Activated CD4-positive, alpha-beta T cell treated with anti-CD3 and anti-CD28 coated beads, Interleukin-2, amount 50 U/mL, for 48 hours (primary cell): Measurements from ENCODE around the gene BIRC7.

Experiments
- DNase-seq, 2 experiments: peaks; one replicate each; pipeline ENCODE4 v3.0.0-alpha.2; 2020

Gene BIRC7

GRCh38 chr20:63226042-63226943, 9.4 kb upstream of the BIRC7 start:
- DNase-seq: no peak

GRCh38 chr20:63227260-63227659, 8.4 kb upstream of the BIRC7 start:
- no peak for DNase-seq

DNA sequence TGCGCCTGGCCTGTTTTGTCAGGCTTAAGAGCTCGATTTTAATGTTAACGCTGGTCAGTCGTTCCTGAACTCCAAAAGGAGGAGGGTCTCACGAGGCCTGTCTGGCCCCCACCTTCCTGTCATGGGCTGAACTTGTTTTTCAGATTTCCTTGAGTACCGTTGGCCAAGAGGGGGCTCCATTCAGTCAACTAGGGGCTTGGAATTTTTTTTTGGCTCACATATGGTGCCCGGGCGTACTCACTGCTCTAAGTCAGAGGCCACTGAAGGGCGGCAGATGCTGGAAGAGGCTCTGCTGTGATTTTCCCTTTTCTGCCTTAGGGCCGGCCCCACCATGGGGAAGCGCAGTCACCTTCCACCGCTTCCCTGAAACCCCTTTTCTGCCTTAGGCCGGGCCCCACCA, 6.9 kb upstream of the BIRC7 start:
- DNase-seq: no peak

DNA sequence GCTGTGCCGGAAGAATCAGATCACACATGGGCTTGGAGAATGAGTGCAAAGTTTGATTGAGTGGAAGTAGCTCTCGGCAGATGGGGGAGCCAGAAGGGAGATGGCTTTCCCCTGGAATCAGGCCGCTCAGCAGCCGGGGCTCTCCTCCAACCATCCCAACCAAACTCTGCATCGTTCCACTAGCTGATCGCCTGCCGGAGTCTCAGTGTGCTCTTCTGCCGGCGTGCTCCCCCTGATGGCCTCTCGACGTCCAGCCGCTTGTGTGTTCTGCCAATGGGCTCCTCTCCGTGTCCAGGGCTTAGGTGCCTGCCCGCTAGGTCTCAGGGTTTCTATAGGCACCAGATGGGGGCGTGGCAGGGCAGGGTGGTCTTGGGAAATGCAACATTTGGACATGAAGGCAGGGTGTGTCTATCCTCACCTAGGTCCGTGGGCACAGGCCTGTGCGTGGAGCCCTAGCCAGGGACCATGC, 4.9 kb upstream of the BIRC7 start:
- DNase-seq: no peak

DNA sequence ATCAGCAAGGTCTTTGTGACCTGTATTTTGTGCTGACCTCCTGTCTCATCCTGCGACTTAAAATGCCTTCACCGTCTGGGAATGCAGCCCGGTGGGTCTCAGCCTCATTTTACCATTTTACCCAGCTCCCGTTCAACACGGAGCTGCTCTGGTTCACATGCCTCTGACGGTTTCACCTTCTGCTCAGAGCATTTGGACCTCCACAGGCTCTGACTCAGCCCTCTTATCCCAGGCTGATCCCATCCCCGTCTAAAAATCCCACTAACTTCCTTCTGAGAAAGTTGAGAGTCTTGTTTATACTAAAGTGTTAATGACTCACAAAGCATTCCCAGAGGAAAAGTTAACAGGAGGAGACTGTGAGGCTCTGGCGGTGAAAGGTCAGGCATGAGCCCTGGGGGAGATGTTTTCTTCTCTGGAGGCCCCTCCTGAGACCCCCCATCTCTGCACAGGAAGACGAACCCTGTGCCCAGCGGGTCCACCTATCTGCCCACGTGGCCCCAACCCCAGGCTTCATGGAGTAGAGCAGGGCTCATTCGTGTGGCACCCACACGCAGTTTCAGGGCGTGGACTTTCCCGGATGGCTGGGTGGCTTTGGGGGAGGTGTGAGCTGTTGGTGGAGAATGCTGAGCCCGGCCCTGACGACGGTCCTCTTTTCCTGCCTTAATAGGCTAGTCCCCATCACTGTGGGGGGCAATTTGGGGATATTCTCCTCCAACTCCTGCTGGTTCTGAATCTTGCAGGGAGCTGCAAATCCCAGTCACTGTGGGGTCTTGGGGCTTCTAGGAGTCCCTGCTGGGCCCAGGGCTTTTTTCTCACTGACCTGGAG, 3.3 kb upstream of the BIRC7 start:
- DNase-seq: no peak

- DNase-seq: no peak
Measured at GRCh38 chr20:63233061-63233344, 2.7 kb upstream of the BIRC7 start.

DNA sequence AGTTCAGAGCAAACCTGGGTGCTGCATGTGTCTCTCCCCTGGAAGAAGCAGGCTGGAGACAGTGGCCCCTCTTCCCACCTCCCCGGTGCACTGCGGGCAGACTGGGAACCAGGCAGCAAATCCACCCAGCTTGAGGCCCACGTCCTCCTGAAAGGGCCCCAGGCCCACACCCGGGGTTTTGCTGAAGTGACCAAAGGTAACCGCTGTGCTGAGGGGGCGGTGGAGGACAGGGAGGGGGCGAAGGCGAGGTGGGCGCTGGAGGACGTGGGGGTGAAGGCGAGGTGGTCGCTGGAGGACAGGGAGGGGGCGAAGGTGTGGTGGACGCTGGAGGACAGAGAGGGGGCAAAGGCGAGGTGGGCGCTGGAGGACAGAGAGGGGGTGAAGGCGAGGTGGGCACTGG, 1.8 kb upstream of the BIRC7 start:
- DNase-seq: no peak

DNA sequence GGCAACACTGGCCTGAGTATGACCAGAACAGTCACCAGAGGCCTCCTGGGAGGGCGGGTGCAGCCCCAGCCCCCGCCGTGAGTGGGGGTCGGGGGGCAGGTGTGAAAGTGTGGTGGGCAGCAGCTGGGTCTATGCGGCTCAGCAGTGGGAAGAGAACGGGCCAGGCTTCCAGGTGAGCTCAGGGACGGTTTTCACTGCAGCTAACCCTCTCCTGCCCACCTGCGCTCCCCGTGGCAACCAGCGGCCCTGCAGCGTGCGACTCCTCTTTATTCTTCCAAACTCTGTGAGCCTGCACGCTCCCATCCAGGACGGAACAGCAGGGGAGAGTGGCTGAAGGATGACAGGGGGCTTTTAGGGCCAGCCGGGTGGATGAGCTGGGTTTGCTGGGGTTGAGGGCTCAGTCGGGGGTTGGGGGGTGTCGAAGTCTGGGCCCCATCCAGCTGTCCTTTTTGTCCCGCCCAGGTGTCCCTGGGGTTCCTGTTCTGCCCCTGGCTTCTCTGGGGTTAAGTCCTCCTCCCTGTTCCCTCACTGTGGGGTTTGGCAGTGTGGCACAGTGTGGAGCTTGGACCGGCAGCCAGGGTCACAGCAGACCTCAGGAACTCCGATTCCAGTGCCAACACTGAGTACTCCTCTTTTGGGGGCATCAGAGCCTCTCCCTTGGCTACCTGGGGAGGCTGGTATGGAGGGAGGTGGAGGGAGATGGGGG, 859 bp upstream of the BIRC7 start:
- peak in 1 of 2 experiments; percentile 23 for DNase-seq

DNA sequence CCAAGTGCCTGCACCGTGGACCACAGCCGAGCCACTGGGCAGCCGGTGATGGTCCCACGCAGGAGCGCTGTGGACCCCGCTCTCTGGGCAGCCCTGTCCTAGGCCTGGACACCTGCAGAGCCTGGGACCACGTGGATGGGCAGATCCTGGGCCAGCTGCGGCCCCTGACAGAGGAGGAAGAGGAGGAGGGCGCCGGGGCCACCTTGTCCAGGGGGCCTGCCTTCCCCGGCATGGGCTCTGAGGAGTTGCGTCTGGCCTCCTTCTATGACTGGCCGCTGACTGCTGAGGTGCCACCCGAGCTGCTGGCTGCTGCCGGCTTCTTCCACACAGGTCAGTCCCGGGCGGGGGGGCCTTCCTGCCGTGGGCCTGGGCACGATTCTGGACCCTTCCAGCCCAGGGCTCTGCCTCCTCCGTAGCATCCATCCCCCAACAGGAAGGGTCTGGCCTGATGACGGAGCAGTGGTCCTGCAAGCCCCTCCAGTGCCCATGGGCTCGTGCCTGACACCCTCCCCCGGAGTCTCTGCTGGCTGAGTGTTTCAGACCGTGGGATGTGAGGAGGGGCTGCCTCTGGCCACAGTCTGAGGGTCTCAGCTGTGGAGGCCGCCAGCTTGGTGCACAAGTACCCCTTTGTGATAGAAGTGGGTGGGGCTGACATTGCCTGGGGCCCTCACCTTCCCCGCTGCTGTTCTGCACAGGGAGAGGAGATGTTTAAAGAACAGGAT, 572 bp downstream of the BIRC7 start:
- DNase-seq: no peak

GRCh38 chr20:63238031-63238430, 2.3 kb downstream of the BIRC7 start:
- no peak for DNase-seq

DNA sequence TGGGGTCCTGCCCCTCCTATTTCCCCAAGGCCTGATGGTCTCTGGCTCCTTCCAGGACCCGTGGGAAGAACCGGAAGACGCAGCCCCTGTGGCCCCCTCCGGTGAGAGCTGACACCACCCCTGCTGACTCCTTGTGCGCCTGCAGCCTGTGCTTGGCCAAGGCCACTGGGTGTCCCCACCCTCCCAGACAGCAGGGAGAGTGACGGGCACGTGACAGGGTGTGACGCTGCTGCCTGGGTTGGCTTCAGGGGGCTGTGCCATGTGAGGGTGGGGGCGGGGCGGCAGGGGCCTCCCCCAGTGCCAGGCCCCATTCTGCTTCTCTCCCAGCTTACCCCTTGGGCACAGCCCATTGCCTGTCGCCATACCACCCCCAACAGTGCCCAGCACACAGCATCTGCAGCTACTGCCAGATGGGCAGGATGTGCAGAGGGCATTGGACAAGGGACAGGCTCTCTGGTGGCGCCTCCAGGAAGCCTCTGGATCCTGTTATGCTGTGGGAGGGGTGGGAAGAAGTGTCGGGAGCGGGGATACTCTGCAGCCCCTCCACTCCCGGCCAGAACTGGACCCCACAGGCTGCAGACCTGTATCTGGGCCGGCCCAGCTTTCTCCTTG, 2.9 kb downstream of the BIRC7 start:
- no peak for DNase-seq

DNA sequence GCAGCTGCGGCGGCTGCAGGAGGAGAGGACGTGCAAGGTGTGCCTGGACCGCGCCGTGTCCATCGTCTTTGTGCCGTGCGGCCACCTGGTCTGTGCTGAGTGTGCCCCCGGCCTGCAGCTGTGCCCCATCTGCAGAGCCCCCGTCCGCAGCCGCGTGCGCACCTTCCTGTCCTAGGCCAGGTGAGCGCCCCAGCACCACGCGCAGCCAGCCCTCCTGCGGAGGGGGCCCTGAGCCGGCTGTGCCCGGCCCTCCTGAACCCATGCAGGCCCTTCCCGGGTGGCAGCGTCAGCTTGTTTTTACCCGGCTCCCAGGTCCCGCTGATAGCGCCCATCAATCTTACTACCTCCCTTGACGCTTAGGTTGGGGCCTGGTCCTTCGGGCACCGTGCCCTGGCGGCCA, 3.7 kb downstream of the BIRC7 start:
- DNase-seq: no peak

DNA sequence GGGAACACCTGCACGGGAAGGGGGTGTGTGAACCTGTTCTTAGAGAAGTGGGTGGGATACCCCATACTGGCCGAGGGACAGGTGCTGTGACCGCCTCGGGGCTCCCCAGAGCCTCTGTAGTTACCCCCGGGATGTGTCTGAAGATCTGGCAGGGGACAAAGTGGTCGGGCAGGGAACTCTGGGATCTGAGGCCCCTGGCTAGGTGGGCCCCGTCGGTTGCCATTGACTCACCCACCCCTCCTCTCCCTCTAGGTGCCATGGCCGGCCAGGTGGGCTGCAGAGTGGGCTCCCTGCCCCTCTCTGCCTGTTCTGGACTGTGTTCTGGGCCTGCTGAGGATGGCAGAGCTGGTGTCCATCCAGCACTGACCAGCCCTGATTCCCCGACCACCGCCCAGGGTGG, 4.3 kb downstream of the BIRC7 start:
- DNase-seq: no peak

GRCh38 chr20:63241272-63241671, 5.6 kb downstream of the BIRC7 start:
- no peak for DNase-seq

GRCh38 chr20:63242736-63243135, 7.0 kb downstream of the BIRC7 start:
- no peak for DNase-seq

GRCh38 chr20:63243604-63244247, 8.0 kb downstream of the BIRC7 start:
- no peak for DNase-seq

DNA sequence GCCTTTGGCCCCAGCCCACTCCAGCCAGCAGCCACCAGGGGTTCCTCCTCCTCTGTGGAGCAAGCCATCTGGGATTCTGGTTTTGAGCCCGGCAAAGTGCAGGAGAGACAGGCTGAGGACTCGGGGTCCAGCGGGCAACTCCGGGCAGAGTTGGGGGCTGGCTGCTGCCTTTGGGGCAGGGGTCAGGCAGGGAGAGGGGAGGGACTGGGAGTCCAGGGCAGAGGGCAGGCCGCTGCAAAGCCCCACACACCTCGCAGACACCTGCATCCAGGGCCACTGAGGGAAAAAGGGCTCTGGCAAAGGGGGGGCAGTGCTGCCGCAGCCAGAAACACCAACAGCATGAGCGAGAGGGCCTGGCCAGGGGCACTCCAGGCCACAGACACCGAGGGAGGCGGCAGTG, 8.8 kb downstream of the BIRC7 start:
- no peak for DNase-seq

DNA sequence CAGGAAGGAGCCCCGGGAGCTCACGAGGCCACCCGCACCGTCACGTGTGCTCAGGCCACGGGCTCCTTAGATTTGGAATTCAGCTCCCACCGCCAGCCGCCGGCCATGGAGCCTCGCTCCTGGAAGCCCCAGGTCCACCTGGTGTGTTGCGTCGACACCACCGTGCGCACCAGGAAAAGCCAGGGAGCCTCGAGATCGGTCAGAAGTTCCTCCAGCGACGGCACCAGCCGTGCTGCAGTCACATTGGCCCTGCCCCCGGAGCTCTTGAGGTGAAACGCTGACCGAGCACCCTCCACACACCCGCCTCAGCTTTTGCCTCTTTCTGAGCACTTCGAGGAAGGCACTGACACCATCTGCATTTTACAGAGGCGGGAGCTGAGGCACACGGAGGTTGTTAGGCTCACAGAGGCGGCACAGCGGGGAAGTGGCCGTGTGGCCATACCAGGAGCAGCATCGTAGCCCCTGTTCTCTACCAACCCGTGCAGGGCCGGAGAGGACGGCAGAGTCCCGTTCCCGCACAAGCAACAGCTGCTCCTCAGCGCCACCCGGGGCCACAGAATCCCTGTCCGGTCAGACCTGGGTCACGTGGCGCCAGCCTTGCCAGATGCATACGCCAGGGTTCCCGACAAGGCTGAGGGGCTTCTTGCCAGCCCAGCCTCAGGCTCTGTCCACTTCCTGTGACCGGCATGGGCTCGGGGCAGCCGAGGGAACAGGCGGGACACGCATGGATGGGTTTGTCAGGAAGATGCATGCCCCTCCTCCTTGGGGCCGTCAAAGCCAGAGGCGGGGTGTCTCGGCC, 11.0 kb downstream of the BIRC7 start:
- no peak for DNase-seq

- DNase-seq: no peak
Measured at GRCh38 chr20:63247671-63248228, 12.0 kb downstream of the BIRC7 start.

DNA sequence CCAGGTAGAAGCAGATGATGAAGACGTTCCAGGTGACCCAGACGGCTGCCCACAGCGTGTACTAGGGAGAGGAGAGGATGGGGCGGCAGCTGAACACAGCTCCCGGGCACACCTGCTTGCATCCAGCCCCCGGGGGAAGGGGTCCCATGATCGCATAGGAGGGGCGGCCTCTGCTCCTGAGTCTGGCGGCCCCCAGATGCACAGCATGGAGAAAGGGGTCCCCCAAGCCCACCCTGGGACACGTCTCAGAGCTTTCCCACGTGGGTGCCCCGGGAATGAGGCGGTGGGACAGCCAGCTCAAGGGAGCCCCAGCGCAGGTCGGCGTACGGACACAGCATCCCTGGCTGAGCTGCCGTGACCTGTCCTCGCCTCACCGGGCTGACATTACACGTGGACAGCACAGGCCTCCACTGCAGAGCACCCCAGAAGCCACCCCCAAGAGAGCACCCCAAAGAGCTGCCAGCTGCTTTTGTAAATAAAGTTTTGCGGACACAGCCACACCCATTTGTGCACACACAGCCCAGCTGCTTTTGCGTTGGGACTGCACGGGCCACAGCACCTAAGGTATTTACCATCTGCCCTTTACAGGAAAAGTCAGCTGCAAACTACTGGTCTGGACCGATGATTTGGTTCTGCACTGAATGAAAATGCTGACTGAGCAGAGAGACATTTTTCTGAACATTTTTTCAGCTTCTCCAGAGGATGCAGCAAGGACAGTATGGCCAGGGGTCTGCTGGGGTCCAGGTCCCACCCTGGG, 13.3 kb downstream of the BIRC7 start:
- DNase-seq: no peak
